Neutrophil (primary cell): ENCODE results near the gene ADRM1.

ENCODE experiments used
- H3K27ac ChIP-seq: fragments of 200-600 bp; sonication (generic); 2 replicates; pipeline ENCODE4 v1.5.1; 2016; ENCODE audit warnings: mild to moderate bottlenecking, moderate library complexity
- H3K27me3 ChIP-seq: fragments of 200-600 bp; sonication (generic); 2 replicates; pipeline ENCODE4 v1.6.0; 2016; ENCODE audit warnings: mild to moderate bottlenecking
- H3K36me3 ChIP-seq: fragments of 200-600 bp; sonication (generic); 2 replicates; pipeline ENCODE4 v1.5.1; 2017
- H3K4me1 ChIP-seq, 2 experiments: fragments of 200-600 bp in 1 of 2; sonication (generic) in 1 of 2; 1 replicate in 1 of 2; 2 replicates in 1 of 2; pipeline versions ENCODE4 v1.5.1 to v1.6.1; 2013 to 2016; ENCODE audit warnings: low read depth in 1 of 2, low read length in 1 of 2, mild to moderate bottlenecking in 1 of 2, moderate library complexity in 1 of 2; ENCODE audit not compliant: control insufficient read depth in 1 of 2, insufficient read depth in 1 of 2
- H3K4me3 ChIP-seq, 2 experiments: fragments of 200-600 bp in 1 of 2; sonication (generic) in 1 of 2; 1 replicate in 1 of 2; 2 replicates in 1 of 2; pipeline ENCODE4 v1.5.1; 2013 to 2016; ENCODE audit warnings: low read depth in 1 of 2, low read length in 1 of 2, mild to moderate bottlenecking in 1 of 2, moderate library complexity in 1 of 2
- H3K9me3 ChIP-seq: fragments of 200-600 bp; sonication (generic); 2 replicates; pipeline ENCODE4 v1.5.1; 2016
- TF ChIP-seq, protein P1 (sequence below): fragments of 200-600 bp; sonication (generic); IDR thresholded peaks from 2 replicates; pipeline ENCODE4 v1.5.1; 2016; ENCODE audit warnings: antibody characterized with exemption

The ADRM1 gene

DNA sequence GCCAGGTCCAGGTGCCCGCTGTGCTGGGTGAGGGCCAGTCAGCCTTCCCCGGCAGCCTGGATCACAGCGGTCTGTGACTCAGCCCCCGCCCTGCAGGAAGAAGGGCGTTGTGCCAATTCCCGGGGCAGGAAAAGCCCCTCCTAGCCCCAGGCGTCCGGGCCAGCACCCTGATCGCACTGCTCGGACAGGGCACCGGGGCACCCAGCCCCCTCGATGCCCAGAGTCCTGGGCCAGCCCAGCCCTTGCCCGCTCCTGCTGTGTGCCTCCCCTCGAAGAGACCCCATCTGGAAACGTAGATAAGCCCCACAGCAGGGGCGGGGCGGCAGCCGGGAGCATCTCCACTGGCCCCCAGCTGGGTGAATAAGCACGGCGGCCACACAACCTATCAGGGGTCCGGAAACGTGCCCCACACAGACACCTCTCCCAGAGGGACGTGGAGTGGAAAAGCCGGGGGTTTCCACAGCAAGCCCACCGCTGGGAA lies 54.4 kb downstream of the ADRM1 start:
- no peaks in the 10 kb centered on the region for H3K9me3 ChIP-seq
- H3K36me3 ChIP-seq, result no peaks in the 10 kb centered on the region
- H3K27me3 ChIP-seq, result peaks cover 34% of the 10 kb centered on the region
- no peaks in the 10 kb centered on the region for H3K4me1 ChIP-seq
- H3K4me3 ChIP-seq, result no peak overlapping the region
- TF ChIP-seq, protein P1, sequence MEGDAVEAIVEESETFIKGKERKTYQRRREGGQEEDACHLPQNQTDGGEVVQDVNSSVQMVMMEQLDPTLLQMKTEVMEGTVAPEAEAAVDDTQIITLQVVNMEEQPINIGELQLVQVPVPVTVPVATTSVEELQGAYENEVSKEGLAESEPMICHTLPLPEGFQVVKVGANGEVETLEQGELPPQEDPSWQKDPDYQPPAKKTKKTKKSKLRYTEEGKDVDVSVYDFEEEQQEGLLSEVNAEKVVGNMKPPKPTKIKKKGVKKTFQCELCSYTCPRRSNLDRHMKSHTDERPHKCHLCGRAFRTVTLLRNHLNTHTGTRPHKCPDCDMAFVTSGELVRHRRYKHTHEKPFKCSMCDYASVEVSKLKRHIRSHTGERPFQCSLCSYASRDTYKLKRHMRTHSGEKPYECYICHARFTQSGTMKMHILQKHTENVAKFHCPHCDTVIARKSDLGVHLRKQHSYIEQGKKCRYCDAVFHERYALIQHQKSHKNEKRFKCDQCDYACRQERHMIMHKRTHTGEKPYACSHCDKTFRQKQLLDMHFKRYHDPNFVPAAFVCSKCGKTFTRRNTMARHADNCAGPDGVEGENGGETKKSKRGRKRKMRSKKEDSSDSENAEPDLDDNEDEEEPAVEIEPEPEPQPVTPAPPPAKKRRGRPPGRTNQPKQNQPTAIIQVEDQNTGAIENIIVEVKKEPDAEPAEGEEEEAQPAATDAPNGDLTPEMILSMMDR, result no peak
- H3K27ac ChIP-seq, result no peak overlapping the region

DNA sequence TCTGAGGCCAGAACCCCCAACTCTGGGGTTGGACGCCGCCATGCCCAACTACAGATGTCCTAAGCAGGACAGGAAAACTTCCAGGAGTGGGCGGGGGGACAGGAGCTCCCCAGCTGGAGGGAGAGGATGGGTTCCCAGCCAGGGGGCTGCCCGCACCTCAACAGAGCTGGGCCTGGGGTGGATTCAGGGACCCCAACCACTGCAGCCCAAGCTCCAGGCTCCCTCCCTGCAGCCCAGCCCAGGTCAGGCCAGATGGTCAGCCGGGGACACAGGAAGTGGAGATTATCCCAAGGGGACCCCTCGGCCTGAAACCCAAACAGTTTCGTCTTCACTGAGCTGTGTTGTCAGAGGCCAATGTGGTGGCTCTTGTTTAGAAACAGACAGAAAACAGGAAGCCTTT lies 54.9 kb downstream of the ADRM1 start:
- Histone ChIP-seq H3K36me3 (no peaks in the 10 kb centered on the region), H3K4me3 (no peak overlapping the region), H3K9me3 (no peaks in the 10 kb centered on the region), H3K27ac (no peak overlapping the region), H3K27me3 (peaks cover 35% of the 10 kb centered on the region), H3K4me1 (no peaks in the 10 kb centered on the region)
- TF ChIP-seq, protein P1, result no peak
